ENCODE measurements around the gene C22orf23. TPM values are rescaled to one million over a fixed set of nuclear protein-coding genes. Genes with fewer than 3 reads are reported as not detected.

C22orf23 gene
- total RNA-seq, 1 donor from 2014 or later: not detected

GRCh38 chr22:37924386-37925065 is 28.9 kb downstream of the C22orf23 start:
- Mint-ChIP-seq H3K36me3 (ENCODE audit: low read depth, unreplicated experiment) (peaks cover 10% of the 10 kb centered on the region), H3K27ac (ENCODE audit: unreplicated experiment) (no peak overlapping the region), H3K9me3 (ENCODE audit: unreplicated experiment) (no peaks in the 10 kb centered on the region), H3K4me3 (ENCODE audit: unreplicated experiment) (no peak overlapping the region), H3K27me3 (ENCODE audit: low read depth, unreplicated experiment) (no peaks in the 10 kb centered on the region), H3K4me1 (ENCODE audit: low read depth, unreplicated experiment) (peaks cover 8% of the 10 kb centered on the region)
- no peak overlapping the region for H2AFZ ChIP-seq (ENCODE audit: low read depth, low read length)
- no peaks in the 10 kb centered on the region for H3K27me3 ChIP-seq (ENCODE audit: insufficient read depth, low read length)
- no peak for DNase-seq (ENCODE audit: low read depth)
- no peaks in the 10 kb centered on the region for H3K4me1 ChIP-seq (ENCODE audit: insufficient read depth, low read length)
- H4K20me1 ChIP-seq (ENCODE audit: insufficient read depth, low read length): peaks cover 40% of the 10 kb centered on the region
- FAIRE-seq: no peak
- peaks cover under 1% of the 10 kb centered on the region for H3K79me2 ChIP-seq (ENCODE audit: insufficient read depth, low read length)
- no peak overlapping the region for H3K4me2 ChIP-seq (ENCODE audit: low read length)
- no peak overlapping the region for H3K9ac ChIP-seq (ENCODE audit: low read length)
- H3K4me3 ChIP-seq (ENCODE audit: insufficient read depth, low read depth, low read length): no peak overlapping the region
- TF ChIP-seq EZH2 (IDR thresholded peaks at IDR 0.05; ENCODE audit: insufficient read depth, low read length) (no peak), CTCF (IDR thresholded peaks at IDR 0.05; ENCODE audit: insufficient read depth, low read depth, low read length) (no peak)
- no peaks in the 10 kb centered on the region for H3K9me3 ChIP-seq (ENCODE audit: insufficient read depth, low read depth, low read length)
- H3K36me3 ChIP-seq (ENCODE audit: insufficient read depth, low read length): peaks cover 16% of the 10 kb centered on the region
- no peak overlapping the region for H3K27ac ChIP-seq (ENCODE audit: low read depth, low read length)

GRCh38 chr22:37923927-37924326 is 29.5 kb downstream of the C22orf23 start:
- H3K27ac Mint-ChIP-seq (ENCODE audit: unreplicated experiment): no peak overlapping the region
- Histone ChIP-seq H3K4me1 (ENCODE audit: insufficient read depth, low read length) (no peaks in the 10 kb centered on the region), H3K27me3 (ENCODE audit: insufficient read depth, low read length) (no peaks in the 10 kb centered on the region), H3K9ac (ENCODE audit: low read length) (no peak overlapping the region), H3K36me3 (ENCODE audit: insufficient read depth, low read length) (peaks cover 20% of the 10 kb centered on the region), H3K4me3 (ENCODE audit: insufficient read depth, low read depth, low read length) (no peak overlapping the region), H3K9me3 (ENCODE audit: insufficient read depth, low read depth, low read length) (no peaks in the 10 kb centered on the region), H3K79me2 (ENCODE audit: insufficient read depth, low read length) (no peaks in the 10 kb centered on the region), H3K27ac (ENCODE audit: low read depth, low read length) (no peak overlapping the region), H4K20me1 (ENCODE audit: insufficient read depth, low read length) (peaks cover 34% of the 10 kb centered on the region), H2AFZ (ENCODE audit: low read depth, low read length) (no peak overlapping the region), H3K4me2 (ENCODE audit: low read length) (no peak overlapping the region)
- DNase-seq (ENCODE audit: low read depth): no peak
- no peak for FAIRE-seq
- peaks cover 8% of the 10 kb centered on the region for H3K4me1 Mint-ChIP-seq (ENCODE audit: low read depth, unreplicated experiment)
- peaks cover 10% of the 10 kb centered on the region for H3K36me3 Mint-ChIP-seq (ENCODE audit: low read depth, unreplicated experiment)
- TF ChIP-seq EZH2 (IDR thresholded peaks at IDR 0.05; ENCODE audit: insufficient read depth, low read length) (no peak), CTCF (IDR thresholded peaks at IDR 0.05; ENCODE audit: insufficient read depth, low read depth, low read length) (no peak)
- no peaks in the 10 kb centered on the region for H3K27me3 Mint-ChIP-seq (ENCODE audit: low read depth, unreplicated experiment)
- no peak overlapping the region for H3K4me3 Mint-ChIP-seq (ENCODE audit: unreplicated experiment)
- no peaks in the 10 kb centered on the region for H3K9me3 Mint-ChIP-seq (ENCODE audit: unreplicated experiment)

GRCh38 chr22:37922191-37922590 is 31.2 kb downstream of the C22orf23 start:
- TF ChIP-seq EZH2 (IDR thresholded peaks at IDR 0.05; ENCODE audit: insufficient read depth, low read length): no peak
- TF ChIP-seq CTCF (IDR thresholded peaks at IDR 0.05; ENCODE audit: insufficient read depth, low read depth, low read length): no peak
- Histone ChIP-seq H4K20me1 (ENCODE audit: insufficient read depth, low read length) (peaks cover 44% of the 10 kb centered on the region), H2AFZ (ENCODE audit: low read depth, low read length) (no peak overlapping the region), H3K4me2 (ENCODE audit: low read length) (no peak overlapping the region), H3K27me3 (ENCODE audit: insufficient read depth, low read length) (no peaks in the 10 kb centered on the region), H3K27ac (ENCODE audit: low read depth, low read length) (no peak overlapping the region), H3K9ac (ENCODE audit: low read length) (no peak overlapping the region), H3K9me3 (ENCODE audit: insufficient read depth, low read depth, low read length) (no peaks in the 10 kb centered on the region), H3K79me2 (ENCODE audit: insufficient read depth, low read length) (peaks cover 4% of the 10 kb centered on the region), H3K36me3 (ENCODE audit: insufficient read depth, low read length) (peaks cover 27% of the 10 kb centered on the region), H3K4me1 (ENCODE audit: insufficient read depth, low read length) (no peaks in the 10 kb centered on the region), H3K4me3 (ENCODE audit: insufficient read depth, low read depth, low read length) (no peak overlapping the region)
- Mint-ChIP-seq H3K4me3 (ENCODE audit: unreplicated experiment) (no peak overlapping the region), H3K27ac (ENCODE audit: unreplicated experiment) (no peak overlapping the region), H3K4me1 (ENCODE audit: low read depth, unreplicated experiment) (peaks cover 8% of the 10 kb centered on the region), H3K9me3 (ENCODE audit: unreplicated experiment) (no peaks in the 10 kb centered on the region), H3K27me3 (ENCODE audit: low read depth, unreplicated experiment) (no peaks in the 10 kb centered on the region), H3K36me3 (ENCODE audit: low read depth, unreplicated experiment) (peaks cover 11% of the 10 kb centered on the region)
- no peak for FAIRE-seq
- DNase-seq (ENCODE audit: low read depth): no peak

Data from astrocyte (in vitro differentiated cells and primary cell).